ENCODE measurements around the gene CCPG1.

The CCPG1 gene

DNA sequence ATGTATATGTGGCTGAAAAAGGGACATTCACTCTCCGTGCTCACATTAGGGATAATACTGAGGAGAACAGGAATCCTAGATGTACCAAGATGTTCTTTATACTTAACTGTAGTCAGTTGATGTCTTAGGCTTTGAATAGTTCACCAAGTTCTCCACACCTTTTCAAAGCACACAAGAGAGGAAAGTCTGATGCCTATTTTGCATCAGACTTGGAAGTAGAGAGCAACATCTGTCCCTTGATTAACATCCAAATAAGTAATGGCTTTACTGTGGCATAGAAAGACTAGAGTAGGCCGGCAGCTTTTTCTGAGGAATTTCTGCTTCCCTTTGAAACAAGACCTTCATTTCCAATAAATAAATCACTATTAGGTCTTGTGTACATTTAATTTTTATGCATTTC lies 55.1 kb downstream of the CCPG1 start:
- Histone ChIP-seq H3K36me3 (replicated peaks; ENCODE audit: low read depth, low read length) (peaks cover 17% of the 10 kb centered on the region), H3K4me3 (ENCODE audit: low read length) (no peak overlapping the region), H3K4me2 (ENCODE audit: low read length) (no peak overlapping the region), H3K27ac (ENCODE audit: low read length) (no peak overlapping the region), H3K4me1 (ENCODE audit: low read length) (no peaks in the 10 kb centered on the region), H4K20me1 (ENCODE audit: insufficient read depth, low read length) (no peaks in the 10 kb centered on the region), H3K9me3 (ENCODE audit: insufficient read depth, low read length) (no peaks in the 10 kb centered on the region), H3K27me3 (ENCODE audit: low read depth, low read length) (no peaks in the 10 kb centered on the region), H3K79me2 (ENCODE audit: low read length) (no peaks in the 10 kb centered on the region), H3K9ac (ENCODE audit: low read length) (no peak overlapping the region), H2AFZ (ENCODE audit: low read depth, low read length) (no peak overlapping the region)
- TF ChIP-seq EZH2phosphoT487 (IDR thresholded peaks at IDR 0.05; ENCODE audit: low read depth) = no peak
- TF ChIP-seq, protein P1, sequence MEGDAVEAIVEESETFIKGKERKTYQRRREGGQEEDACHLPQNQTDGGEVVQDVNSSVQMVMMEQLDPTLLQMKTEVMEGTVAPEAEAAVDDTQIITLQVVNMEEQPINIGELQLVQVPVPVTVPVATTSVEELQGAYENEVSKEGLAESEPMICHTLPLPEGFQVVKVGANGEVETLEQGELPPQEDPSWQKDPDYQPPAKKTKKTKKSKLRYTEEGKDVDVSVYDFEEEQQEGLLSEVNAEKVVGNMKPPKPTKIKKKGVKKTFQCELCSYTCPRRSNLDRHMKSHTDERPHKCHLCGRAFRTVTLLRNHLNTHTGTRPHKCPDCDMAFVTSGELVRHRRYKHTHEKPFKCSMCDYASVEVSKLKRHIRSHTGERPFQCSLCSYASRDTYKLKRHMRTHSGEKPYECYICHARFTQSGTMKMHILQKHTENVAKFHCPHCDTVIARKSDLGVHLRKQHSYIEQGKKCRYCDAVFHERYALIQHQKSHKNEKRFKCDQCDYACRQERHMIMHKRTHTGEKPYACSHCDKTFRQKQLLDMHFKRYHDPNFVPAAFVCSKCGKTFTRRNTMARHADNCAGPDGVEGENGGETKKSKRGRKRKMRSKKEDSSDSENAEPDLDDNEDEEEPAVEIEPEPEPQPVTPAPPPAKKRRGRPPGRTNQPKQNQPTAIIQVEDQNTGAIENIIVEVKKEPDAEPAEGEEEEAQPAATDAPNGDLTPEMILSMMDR (IDR thresholded peaks at IDR 0.05; ENCODE audit: low read depth, low read length) = no peak

DNA sequence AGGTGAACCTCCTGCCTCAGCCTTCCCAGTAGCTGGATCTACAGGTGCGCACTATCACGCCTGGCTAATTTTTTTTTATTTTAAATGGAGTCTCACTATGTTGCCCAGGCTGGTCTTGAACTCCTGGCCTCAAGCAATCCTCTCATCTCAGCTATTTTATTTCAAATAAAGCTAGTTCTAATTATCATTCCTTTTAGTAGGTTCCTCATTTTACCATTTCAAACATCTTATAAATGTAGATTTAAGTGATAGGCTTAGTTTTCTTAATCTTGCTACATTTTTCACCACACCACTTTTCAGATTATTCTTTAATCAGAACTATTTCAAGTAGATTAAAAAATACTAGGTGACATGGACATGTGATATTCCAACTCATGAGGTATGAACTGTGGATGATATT lies 58.9 kb downstream of the CCPG1 start:
- H3K4me1 ChIP-seq (ENCODE audit: low read length) = no peaks in the 10 kb centered on the region
- no peak overlapping the region for H3K9ac ChIP-seq (ENCODE audit: low read length)
- no peak overlapping the region for H3K4me3 ChIP-seq (ENCODE audit: low read length)
- TF ChIP-seq, protein P1 (IDR thresholded peaks at IDR 0.05; ENCODE audit: low read depth, low read length) = no peak
- TF ChIP-seq EZH2phosphoT487 (IDR thresholded peaks at IDR 0.05; ENCODE audit: low read depth) = no peak
- no peaks in the 10 kb centered on the region for H3K9me3 ChIP-seq (ENCODE audit: insufficient read depth, low read length)
- no peak overlapping the region for H3K4me2 ChIP-seq (ENCODE audit: low read length)
- H3K27me3 ChIP-seq (ENCODE audit: low read depth, low read length) = no peaks in the 10 kb centered on the region
- no peak overlapping the region for H3K27ac ChIP-seq (ENCODE audit: low read length)
- no peaks in the 10 kb centered on the region for H4K20me1 ChIP-seq (ENCODE audit: insufficient read depth, low read length)
- H3K36me3 ChIP-seq (replicated peaks; ENCODE audit: low read depth, low read length) = peaks cover 7% of the 10 kb centered on the region
- H3K79me2 ChIP-seq (ENCODE audit: low read length) = no peaks in the 10 kb centered on the region
- no peak overlapping the region for H2AFZ ChIP-seq (ENCODE audit: low read depth, low read length)

DNA sequence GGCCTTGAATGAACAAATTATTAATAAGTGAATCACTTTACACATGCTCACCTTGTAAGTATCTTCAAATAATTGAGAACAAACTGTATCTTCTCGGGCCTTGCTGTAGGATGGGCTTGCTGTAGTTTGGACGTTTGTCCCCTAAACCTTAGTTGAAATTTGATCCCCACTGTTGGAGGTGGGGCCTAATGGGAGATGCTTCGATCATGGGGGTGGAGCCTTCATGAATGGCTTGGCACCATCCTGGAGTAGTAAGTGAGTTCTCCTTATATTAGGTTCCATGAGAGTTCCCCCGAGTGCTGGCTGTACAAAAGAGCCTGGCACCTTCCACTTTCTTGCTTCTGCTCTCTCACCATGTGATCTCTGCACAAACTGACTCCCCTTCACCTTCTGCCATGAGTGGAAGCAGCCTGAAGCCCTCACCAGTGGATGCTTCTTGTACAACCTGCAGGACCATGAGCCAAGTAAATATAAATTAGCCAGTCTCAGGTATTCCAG lies 59.8 kb downstream of the CCPG1 start:
- no peaks in the 10 kb centered on the region for H3K9me3 ChIP-seq (ENCODE audit: insufficient read depth, low read length)
- no peaks in the 10 kb centered on the region for H3K4me1 ChIP-seq (ENCODE audit: low read length)
- H3K9ac ChIP-seq (ENCODE audit: low read length) = no peak overlapping the region
- H3K27me3 ChIP-seq (ENCODE audit: low read depth, low read length) = no peaks in the 10 kb centered on the region
- H3K4me2 ChIP-seq (ENCODE audit: low read length) = no peak overlapping the region
- H3K36me3 ChIP-seq (replicated peaks; ENCODE audit: low read depth, low read length) = peaks cover 7% of the 10 kb centered on the region
- no peaks in the 10 kb centered on the region for H3K79me2 ChIP-seq (ENCODE audit: low read length)
- no peak overlapping the region for H3K4me3 ChIP-seq (ENCODE audit: low read length)
- H3K27ac ChIP-seq (ENCODE audit: low read length) = no peak overlapping the region
- no peaks in the 10 kb centered on the region for H4K20me1 ChIP-seq (ENCODE audit: insufficient read depth, low read length)
- no peak overlapping the region for H2AFZ ChIP-seq (ENCODE audit: low read depth, low read length)
- no peak for TF ChIP-seq EZH2phosphoT487 (IDR thresholded peaks at IDR 0.05; ENCODE audit: low read depth)
- TF ChIP-seq, protein P1 (IDR thresholded peaks at IDR 0.05; ENCODE audit: low read depth, low read length) = no peak

DNA sequence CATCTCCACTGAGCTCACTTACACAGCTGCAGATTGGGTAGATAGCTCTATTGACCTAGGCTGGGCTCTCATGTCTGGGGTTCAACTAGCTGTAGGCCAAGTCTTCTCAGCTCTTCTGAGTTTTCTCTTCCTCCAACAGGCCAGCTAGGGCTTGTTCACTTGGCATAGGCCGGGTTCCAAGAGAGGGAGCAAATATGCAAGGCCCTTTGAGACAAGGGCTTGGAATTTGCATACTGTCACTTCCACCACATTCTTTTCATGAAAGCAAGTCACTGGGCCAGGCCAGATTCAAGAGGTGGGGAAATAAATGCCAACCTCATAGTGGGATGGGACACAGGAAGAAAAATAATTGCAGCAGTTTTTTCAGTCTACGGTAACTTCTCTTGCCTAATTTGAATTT lies 64.0 kb downstream of the CCPG1 start:
- Histone ChIP-seq H4K20me1 (ENCODE audit: insufficient read depth, low read length) (no peaks in the 10 kb centered on the region), H3K4me3 (ENCODE audit: low read length) (no peak overlapping the region), H3K9ac (ENCODE audit: low read length) (no peak overlapping the region), H3K27me3 (ENCODE audit: low read depth, low read length) (no peaks in the 10 kb centered on the region), H3K4me1 (ENCODE audit: low read length) (no peaks in the 10 kb centered on the region), H3K9me3 (ENCODE audit: insufficient read depth, low read length) (no peaks in the 10 kb centered on the region), H3K36me3 (replicated peaks; ENCODE audit: low read depth, low read length) (peaks cover 10% of the 10 kb centered on the region), H3K27ac (ENCODE audit: low read length) (no peak overlapping the region), H3K79me2 (ENCODE audit: low read length) (no peaks in the 10 kb centered on the region), H3K4me2 (ENCODE audit: low read length) (no peak overlapping the region), H2AFZ (ENCODE audit: low read depth, low read length) (no peak overlapping the region)
- TF ChIP-seq EZH2phosphoT487 (IDR thresholded peaks at IDR 0.05; ENCODE audit: low read depth) = no peak
- TF ChIP-seq, protein P1 (IDR thresholded peaks at IDR 0.05; ENCODE audit: low read depth, low read length) = no peak

Measured in OCI-LY3 (cell line).